Upper lobe of left lung (tissue), 6 donors: ENCODE measurements around the gene TP53BP1. TPM values are rescaled to one million over a fixed set of nuclear protein-coding genes. Genes with fewer than 3 reads are reported as not detected.

ENCODE experiments used
- ATAC-seq, 2 donors: fragments of 200-7000 bp; cut with Tn5 transposase; one replicate each; pipeline ENCODE4 v1.9.1; 2022; ENCODE audit warnings: mild to moderate bottlenecking in 2 of 2, moderate library complexity in 2 of 2; ENCODE audit not compliant: low FRiP score in 2 of 2
- DNase-seq, 2 donors: peaks; one replicate each; pipeline ENCODE4 v3.0.0-alpha.2; 2019 to 2020
- H3K27ac ChIP-seq, 4 donors: fragments of 200-600 bp; sonication (generic); one replicate each; pipeline ENCODE4 v1.5.1; 2016 to 2019
- H3K27me3 ChIP-seq, 4 donors: fragments of 200-600 bp; sonication (generic); one replicate each; pipeline ENCODE4 v1.5.1; 2017 to 2019
- H3K36me3 ChIP-seq, 4 donors: fragments of 200-600 bp; sonication (generic); one replicate each; pipeline ENCODE4 v1.5.1; 2016 to 2019
- H3K4me1 ChIP-seq, 4 donors: fragments of 200-600 bp; sonication (generic); one replicate each; pipeline ENCODE4 v1.5.1; 2018 to 2019
- H3K4me3 ChIP-seq, 4 donors: fragments of 200-600 bp; sonication (generic); one replicate each; pipeline ENCODE4 v1.5.1; 2017 to 2019; ENCODE audit warnings: mild to moderate bottlenecking in 2 of 4, moderate library complexity in 1 of 4
- H3K9me3 ChIP-seq, 4 donors: fragments of 200-600 bp; sonication (generic); one replicate each; pipeline ENCODE4 v1.5.1; 2018 to 2019
- CTCF ChIP-seq, 6 experiments: fragments of 450-650 bp in 4 of 6; fragments of 200-600 bp in 2 of 6; sonication (generic) in 2 of 6; IDR thresholded peaks; one replicate each; pipeline ENCODE4 v1.5.1; 2016 to 2019; ENCODE audit warnings: antibody characterized with exemption in 6 of 6
- EP300 ChIP-seq, 4 donors: sonication (generic); formaldehyde crosslinking; IDR thresholded peaks; one replicate each; pipeline ENCODE4 v1.5.1; 2017; ENCODE audit warnings: antibody characterized with exemption in 4 of 4, control low read depth in 2 of 4
- POLR2A ChIP-seq, 4 donors: fragments of 450-650 bp; IDR thresholded peaks; one replicate each; pipeline ENCODE4 v1.5.1; 2016 to 2017; ENCODE audit warnings: antibody characterized with exemption in 4 of 4, mild to moderate bottlenecking in 2 of 4
- POLR2AphosphoS5 ChIP-seq, 2 donors: sonication (generic); formaldehyde crosslinking; IDR thresholded peaks; one replicate each; pipeline ENCODE4 v1.5.1; 2017; ENCODE audit warnings: antibody characterized with exemption in 2 of 2
- WGBS, 2 donors: methylation state at CpG; one replicate each; pipeline ENCODE4 v1.1.5; 2017 to 2018; 5-methylcytosine and 5-hydroxymethylcytosine counted together
- total RNA-seq, 6 donors: library from RNA; depleted of rRNA in 4 of 6; stranded (reverse); fragments of >200 nt in 4 of 6; gene quantifications; one replicate each; pipeline versions ENCODE4 v1.1.0 to v1.2.1, GENCODE V29; 2016 to 2021
- donor health status: DM: no; HTN: no; CAD: no; lungs with moderate emphysema.
- donor health status: DM: no; HTN: yes; CAD: no; lungs with severe emphysema.

Gene TP53BP1
- total RNA-seq, 6 donors from 2014 or later: 19.3 to 122 (median 28.7) TPM

GRCh38 chr15:43370975-43371974 lies 121.7 kb downstream of the TP53BP1 start, which contains the start of the genes TUBGCP4 and ZSCAN29:
TSS of gene TUBGCP4 (plus strand) at chr15:43371101. CDS start at chr15:43371355, 254 bp downstream.
TSS of gene ZSCAN29 (minus strand) at chr15:43371043. CDS start at chr15:43369913, 1,130 bp downstream.
- Histone ChIP-seq H3K4me3 (peak within 1 kb of the TSS; percentile 86 to 97 (median 93)), H3K27ac (peak within 1 kb of the TSS; percentile 70 to 90 (median 87)), H3K4me1 (peaks cover 25 to 35% (median 31%) of the 10 kb centered on the region in 4 donors), H3K9me3 (no peaks in the 10 kb centered on the region), H3K36me3 (peaks cover 0 to 16% (median 3%) of the 10 kb centered on the region in 4 donors), H3K27me3 (no peaks in the 10 kb centered on the region)
- ATAC-seq: peak; percentile 90 to 98
- WGBS, 2 donors: 3 to 14% methylated on average over 11 to 46 of the region's 66 CpGs
- peak; percentile 83 to 97 for DNase-seq
- TF ChIP-seq POLR2A (IDR thresholded peaks at IDR 0.05): peak in 1 of 4 donors; percentile 57
- TF ChIP-seq CTCF (IDR thresholded peaks at IDR 0.05): peak; percentile 8 to 40 (median 20)
- TF ChIP-seq EP300 (IDR thresholded peaks at IDR 0.05): no peak
- TF ChIP-seq POLR2AphosphoS5 (IDR thresholded peaks at IDR 0.05): peak in 1 of 2 donors; percentile 50

GRCh38 chr15:43370310-43370974 lies 122.5 kb downstream of the TP53BP1 start:
- ATAC-seq (peak; percentile 68 to 80), DNase-seq (peak; percentile 22 to 72)
- peak overlapping the region; percentile 70 to 90 (median 87) for H3K27ac ChIP-seq
- peaks cover 0 to 23% (median 6%) of the 10 kb centered on the region in 4 donors for H3K36me3 ChIP-seq
- WGBS, 2 donors: 2 to 5% methylated on average over 15 to 28 of the region's 45 CpGs
- H3K4me1 ChIP-seq: peaks cover 25 to 35% (median 31%) of the 10 kb centered on the region in 4 donors
- peak overlapping the region; percentile 86 to 97 (median 93) for H3K4me3 ChIP-seq
- TF ChIP-seq EP300 (IDR thresholded peaks at IDR 0.05) (no peak), POLR2AphosphoS5 (IDR thresholded peaks at IDR 0.05) (no peak), CTCF (IDR thresholded peaks at IDR 0.05) (no peak), POLR2A (IDR thresholded peaks at IDR 0.05) (no peak)
- no peaks in the 10 kb centered on the region for H3K9me3 ChIP-seq
- no peaks in the 10 kb centered on the region for H3K27me3 ChIP-seq

GRCh38 chr15:43361313-43361903 lies 131.5 kb downstream of the TP53BP1 start:
- no peak for DNase-seq
- no peak overlapping the region for H3K4me3 ChIP-seq
- H3K9me3 ChIP-seq: peaks cover 45 to 60% (median 47%) of the 10 kb centered on the region in 4 donors
- no peak for ATAC-seq
- WGBS, 2 donors: 97 to 98% methylated on average over 7 of the region's 7 CpGs
- H3K27me3 ChIP-seq: no peaks in the 10 kb centered on the region
- TF ChIP-seq POLR2AphosphoS5 (IDR thresholded peaks at IDR 0.05) (no peak), CTCF (IDR thresholded peaks at IDR 0.05) (no peak), EP300 (IDR thresholded peaks at IDR 0.05) (no peak), POLR2A (IDR thresholded peaks at IDR 0.05) (no peak)
- no peak overlapping the region for H3K27ac ChIP-seq
- peaks cover 11 to 82% (median 58%) of the 10 kb centered on the region in 4 donors for H3K36me3 ChIP-seq
- H3K4me1 ChIP-seq: no peaks in the 10 kb centered on the region

- ATAC-seq: no peak
- H3K36me3 ChIP-seq: peaks cover 11 to 77% (median 53%) of the 10 kb centered on the region in 4 donors
Measured at GRCh38 chr15:43360821-43361220, 132.1 kb downstream of the TP53BP1 start.

More at GRCh38 chr15:43360821-43361220, 132.1 kb downstream of the TP53BP1 start:
- Histone ChIP-seq H3K4me3 (no peak overlapping the region), H3K4me1 (no peaks in the 10 kb centered on the region), H3K9me3 (peaks cover 45 to 60% (median 47%) of the 10 kb centered on the region in 4 donors), H3K27me3 (no peaks in the 10 kb centered on the region), H3K27ac (no peak overlapping the region)
- no peak for DNase-seq
- 98 to 100% methylated on average over 4 of the region's 4 CpGs for WGBS, 2 donors
- TF ChIP-seq CTCF (IDR thresholded peaks at IDR 0.05): no peak
- no peak for TF ChIP-seq EP300 (IDR thresholded peaks at IDR 0.05)
- TF ChIP-seq POLR2A (IDR thresholded peaks at IDR 0.05): no peak
- TF ChIP-seq POLR2AphosphoS5 (IDR thresholded peaks at IDR 0.05): no peak
